Hypothalamus (tissue), 51 donors: Measurements from ENCODE around the gene UGT1A9.
"Not testable (repeated sequence)": the region's sequence is repeated elsewhere in the genome, so short reads cannot be mapped to it uniquely, and the experiment has no call there.

Source experiments
- DNase-seq, 51 donors: peaks; one replicate each; lab custom pipeline; 2025; lab: John Stamatoyannopoulos, UW

UGT1A9 gene

GRCh38 chr2:233679196-233679595 lies 7.5 kb downstream of the UGT1A9 start:
- no peak for DNase-seq

- DNase-seq = no peak
Measured at GRCh38 chr2:233680361-233681045, 8.8 kb downstream of the UGT1A9 start.

GRCh38 chr2:233681521-233682099 lies 9.9 kb downstream of the UGT1A9 start, which contains the start of gene UGT1A7:
Gene UGT1A7 (plus strand): TSS chr2:233681901. CDS start chr2:233681938, 37 bp downstream.
- DNase-seq = no peak

- DNase-seq = no peak
Measured at GRCh38 chr2:233684640-233685039, 12.9 kb downstream of the UGT1A9 start.

- DNase-seq = no peak
Measured at GRCh38 chr2:233686928-233687327, 15.2 kb downstream of the UGT1A9 start.

GRCh38 chr2:233688341-233688740 lies 16.6 kb downstream of the UGT1A9 start:
- DNase-seq = no peak

- no peak for DNase-seq
Measured at GRCh38 chr2:233689031-233689430, 17.3 kb downstream of the UGT1A9 start.

GRCh38 chr2:233689501-233689900 lies 17.8 kb downstream of the UGT1A9 start:
- no peak for DNase-seq

GRCh38 chr2:233690444-233690843 lies 18.7 kb downstream of the UGT1A9 start:
- DNase-seq = no peak

- no peak for DNase-seq
Measured at GRCh38 chr2:233691443-233692433, 20.0 kb downstream of the UGT1A9 start.

- DNase-seq = no peak
Measured at GRCh38 chr2:233692648-233693047, 20.9 kb downstream of the UGT1A9 start, which contains the start of gene UGT1A6. Gene UGT1A6 (plus strand): TSS chr2:233692890. CDS start chr2:233693005, 115 bp downstream.

- no peak for DNase-seq
Measured at GRCh38 chr2:233693963-233694362, 22.3 kb downstream of the UGT1A9 start.

- DNase-seq = no peak
Measured at GRCh38 chr2:233698740-233699139, 27.0 kb downstream of the UGT1A9 start.

- DNase-seq = no peak
Measured at GRCh38 chr2:233699424-233700027, 27.8 kb downstream of the UGT1A9 start.

GRCh38 chr2:233700028-233700635 lies 28.4 kb downstream of the UGT1A9 start:
- DNase-seq = peak in 1 of 51 donors; percentile 6

- DNase-seq = not testable (repeated sequence)
Measured at GRCh38 chr2:233700842-233701241, 29.1 kb downstream of the UGT1A9 start.

GRCh38 chr2:233702238-233702637 lies 30.5 kb downstream of the UGT1A9 start:
- DNase-seq = no peak

- DNase-seq = no peak
Measured at GRCh38 chr2:233705911-233706506, 34.3 kb downstream of the UGT1A9 start.

- no peak for DNase-seq
Measured at GRCh38 chr2:233706720-233707119, 35.0 kb downstream of the UGT1A9 start.
